NCI-H1417 (cell line): ENCODE data around the gene NDUFC1.
A peak's percentile ranks its signal among the peaks of the same experiment; 100 is the strongest.
"Not testable (repeated sequence)": the region's sequence is repeated elsewhere in the genome, so short reads cannot be mapped to it uniquely, and the experiment has no call there.

Experiments
- DNase-seq, 3 experiments: peaks; one replicate each; lab custom pipeline; 2025; lab: John Stamatoyannopoulos, UW

The NDUFC1 gene

DNA sequence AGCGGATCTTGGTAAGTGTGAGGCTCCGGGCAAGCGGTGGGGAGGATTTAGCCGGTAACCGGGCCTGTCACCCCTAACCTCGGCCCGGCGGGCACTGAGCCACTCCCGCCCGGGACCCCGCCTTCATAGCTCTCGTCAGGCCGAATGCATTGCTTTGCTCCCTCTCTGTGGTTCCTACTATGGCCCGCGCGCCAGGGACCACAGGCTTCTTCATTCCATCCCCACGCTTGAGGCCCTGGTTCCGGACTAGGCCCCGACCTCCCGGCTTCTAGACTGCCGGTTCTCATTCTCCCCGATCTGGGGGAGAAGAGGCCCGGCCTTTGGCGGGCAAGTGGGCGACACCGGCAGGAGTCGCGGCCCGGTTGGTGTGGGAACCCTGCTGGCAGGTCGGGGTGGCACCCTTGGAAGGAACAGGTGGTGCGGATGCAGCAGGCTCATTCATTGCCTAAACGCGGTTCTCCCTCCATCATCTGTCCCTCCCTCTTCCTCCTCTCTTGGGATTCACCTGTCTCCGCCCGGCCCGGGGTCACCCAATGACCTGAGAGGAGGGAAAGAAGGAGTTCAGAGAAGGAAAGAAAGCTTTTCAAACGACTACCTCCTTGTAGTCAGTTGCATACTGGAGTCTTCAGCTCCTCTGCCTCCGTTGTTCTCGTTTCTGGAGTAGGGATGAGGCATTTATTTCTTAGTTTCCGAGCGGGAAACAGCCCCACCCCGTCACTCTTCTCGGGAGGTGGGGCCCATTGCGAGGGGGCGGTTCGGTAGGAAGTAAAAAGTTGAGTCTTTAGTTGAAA lies at the start of gene NDUFC1:
NDUFC1 (minus strand) TSS at position 657 of the 791 bp plus-strand sequence. CDS start 6,679 bp downstream, outside the sequence.
- DNase-seq, result peak; percentile 13 to 81 (median 80)

DNA sequence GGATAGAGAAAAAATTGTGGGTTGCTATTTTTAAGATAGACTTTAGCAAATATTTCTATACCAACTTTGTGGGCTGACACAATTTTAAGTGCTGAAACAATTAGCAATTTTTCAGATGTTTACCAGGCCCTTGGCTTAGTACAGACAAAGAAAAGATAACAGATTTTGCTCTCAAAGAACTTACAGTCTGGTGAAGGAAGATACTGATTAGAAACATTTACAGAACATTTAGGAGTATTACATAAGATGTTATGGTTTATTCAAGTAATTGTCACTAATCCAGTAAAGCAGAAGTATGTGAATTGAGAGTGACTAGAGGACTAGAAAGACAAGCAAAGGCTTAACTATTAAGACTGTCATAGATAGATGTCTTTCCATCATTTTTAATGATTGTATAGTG lies 35.3 kb upstream of the NDUFC1 start:
- no peak for DNase-seq

DNA sequence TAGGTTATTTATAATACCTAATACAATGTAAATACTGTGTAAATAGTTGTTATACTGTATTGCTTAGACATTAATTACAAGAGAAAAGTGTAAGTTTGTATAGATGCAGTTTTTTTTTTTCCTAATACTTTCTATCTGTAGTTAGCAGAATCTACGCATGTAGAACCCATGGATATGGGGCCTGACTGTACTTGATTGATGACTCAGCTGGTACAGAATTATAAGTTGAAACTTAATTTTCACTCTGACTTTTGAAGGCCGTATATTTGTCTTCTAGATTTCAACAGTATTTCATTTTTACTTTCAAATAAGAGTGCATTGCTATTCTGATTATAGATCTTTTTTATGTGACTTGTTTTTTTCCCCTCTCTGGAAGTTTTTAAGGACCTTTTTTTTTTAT lies 30.8 kb upstream of the NDUFC1 start:
- no peak for DNase-seq

DNA sequence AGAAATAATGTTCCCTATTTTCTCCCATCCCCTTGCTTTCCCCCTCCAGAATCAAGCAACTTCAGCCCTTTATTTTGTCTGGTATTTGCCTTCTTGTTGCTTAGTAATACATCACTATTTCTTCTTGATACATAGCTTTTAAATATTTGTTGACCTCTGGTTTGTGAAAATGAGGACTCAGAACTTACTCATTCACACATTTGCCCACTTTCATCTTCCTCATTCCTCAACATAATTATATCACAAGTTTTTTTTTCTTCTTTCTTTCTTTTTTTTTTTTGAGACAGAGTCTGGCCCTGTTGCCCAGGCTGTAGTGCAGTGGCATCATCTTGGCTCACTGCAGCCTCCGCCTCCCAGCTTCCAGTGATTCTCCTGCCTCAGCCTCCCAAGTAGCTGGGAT lies 28.9 kb upstream of the NDUFC1 start:
- DNase-seq, result no peak

DNA sequence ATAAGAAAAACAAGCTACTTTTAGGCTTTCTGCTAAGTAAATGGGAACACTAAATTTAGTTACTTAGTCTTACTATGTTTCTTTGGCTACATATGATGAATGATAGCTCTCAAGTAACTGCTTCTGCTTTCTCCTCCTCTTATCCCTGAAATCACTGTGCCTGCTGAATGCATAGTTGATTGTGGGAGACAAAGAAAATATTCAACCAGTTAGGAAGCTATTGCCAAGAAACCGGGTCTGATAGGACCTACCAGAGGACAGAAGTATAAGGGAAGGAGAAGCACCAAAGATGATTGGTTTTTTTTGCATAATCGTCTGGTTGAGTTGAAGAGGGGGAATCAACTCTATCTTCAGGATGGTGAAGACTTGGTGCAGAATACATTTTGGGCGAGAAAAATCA lies 28.0 kb upstream of the NDUFC1 start:
- no peak for DNase-seq

DNA sequence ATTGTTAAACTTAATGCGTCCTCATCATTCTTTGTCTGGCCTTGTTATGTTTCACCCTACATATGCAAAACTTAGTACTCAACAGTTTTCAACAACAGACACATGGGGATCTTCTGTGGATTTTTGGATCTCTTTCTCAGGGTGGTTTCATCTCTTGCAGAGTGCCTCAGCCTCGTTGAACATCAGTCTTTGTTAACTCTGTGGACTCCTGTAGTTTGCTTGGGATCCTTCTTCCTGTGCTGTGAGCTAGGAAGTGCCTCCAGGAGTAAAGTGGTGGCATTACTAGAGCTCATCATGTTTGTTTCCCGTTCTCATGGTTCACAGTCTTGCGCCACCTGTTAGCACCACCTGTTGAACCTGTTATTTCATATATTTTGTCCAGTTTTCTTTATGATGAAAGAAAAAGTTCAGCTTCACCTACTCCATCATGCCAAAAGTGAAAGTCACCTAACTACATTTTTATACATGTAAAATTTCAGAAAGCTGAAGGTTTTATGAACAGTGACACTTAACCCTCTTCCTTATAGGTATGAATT lies 27.5 kb upstream of the NDUFC1 start:
- no peak for DNase-seq

DNA sequence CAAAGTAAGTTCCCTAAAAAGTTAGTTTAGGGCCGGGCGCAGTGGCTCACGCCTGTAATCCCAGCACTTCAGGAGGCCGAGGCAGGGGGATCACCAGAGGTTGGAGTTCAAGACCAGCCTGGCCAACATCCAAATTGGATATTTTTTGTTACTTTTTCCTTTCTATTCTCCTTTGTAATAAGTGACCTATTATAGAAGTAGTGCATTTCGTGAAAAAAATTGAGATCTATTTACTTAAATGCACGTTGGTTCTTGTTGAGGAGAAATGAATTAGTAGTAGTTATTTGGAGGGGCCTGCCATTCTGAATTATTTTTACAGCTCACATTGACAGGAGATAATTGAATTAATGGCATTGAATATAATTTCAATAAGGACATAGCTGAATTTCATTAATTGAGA lies 22.3 kb upstream of the NDUFC1 start:
- no peak for DNase-seq

DNA sequence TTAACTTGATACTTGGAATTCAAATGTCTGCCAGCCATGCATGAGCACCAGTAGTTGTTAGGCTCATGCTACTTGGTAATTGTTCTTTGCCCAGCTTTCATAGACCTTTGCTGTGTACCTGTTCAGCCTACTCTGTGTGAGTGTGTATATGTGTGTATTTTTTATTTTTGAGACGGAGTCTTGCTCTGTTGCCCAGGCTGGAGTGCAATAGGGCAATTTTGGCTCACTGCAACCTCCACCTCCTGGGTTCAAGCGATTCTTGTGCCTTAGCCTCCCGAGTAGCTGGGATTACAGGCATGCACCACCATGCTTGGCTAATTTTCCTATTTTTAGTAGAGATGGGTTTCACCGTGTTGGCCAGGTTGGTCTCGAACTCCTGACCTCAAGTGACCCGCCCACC lies 20.3 kb upstream of the NDUFC1 start:
- not testable (repeated sequence) for DNase-seq

DNA sequence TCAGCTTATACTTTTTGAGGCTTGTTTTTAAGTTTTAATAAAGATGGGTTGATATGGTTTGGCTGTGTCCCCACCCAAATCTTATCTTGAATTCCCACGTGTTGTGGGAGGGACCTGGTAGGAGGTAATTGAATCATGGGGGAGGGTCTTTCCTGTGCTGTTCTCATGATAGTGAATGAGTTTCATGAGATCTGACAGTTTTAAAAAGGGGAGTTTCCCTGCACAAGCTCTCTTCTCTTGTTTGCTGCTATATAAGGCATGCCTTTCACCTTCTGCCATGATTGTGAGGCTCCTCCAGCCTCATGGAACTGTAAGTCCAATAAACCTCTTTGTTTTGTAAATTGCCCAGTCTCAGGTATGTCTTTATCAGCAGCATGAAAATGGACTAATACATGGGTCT lies 19.8 kb upstream of the NDUFC1 start:
- DNase-seq, result not testable (repeated sequence)

DNA sequence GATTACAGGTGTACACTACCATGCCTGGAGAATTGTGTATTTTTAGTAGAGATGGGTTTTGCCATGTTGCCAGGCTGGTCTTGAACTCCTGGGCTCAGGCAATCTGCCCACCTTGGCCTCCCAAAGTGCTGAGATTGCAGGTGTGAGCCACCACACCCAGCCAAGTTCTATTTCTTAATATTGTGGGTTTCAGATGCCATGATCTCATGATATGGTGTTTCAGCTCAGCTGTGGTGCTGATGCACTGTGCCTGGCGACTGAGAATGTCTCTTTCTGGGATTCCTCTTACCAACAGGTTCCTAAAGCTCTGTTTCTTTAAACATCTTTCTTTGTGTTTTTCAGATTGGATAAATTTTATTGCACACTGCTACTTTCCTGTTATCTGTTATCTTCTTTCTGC lies 17.3 kb upstream of the NDUFC1 start:
- no peak for DNase-seq

DNA sequence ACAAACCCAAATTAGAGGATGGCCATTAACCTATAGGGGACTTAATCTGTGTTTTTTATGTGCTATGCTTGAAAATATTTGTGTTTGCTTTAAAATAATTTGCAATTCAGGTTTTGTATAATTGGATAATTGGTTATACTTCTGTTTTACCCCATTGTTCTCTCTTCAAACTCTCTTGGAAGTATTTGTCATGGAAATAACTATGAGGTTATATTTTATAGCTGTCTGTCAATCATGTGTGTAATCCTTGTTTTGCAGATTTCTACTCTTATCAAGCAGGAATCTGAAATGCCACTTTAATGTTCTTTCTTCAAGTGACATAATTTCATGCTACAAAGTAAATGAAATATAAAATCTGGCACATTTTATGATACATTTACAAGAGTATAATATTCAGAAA lies 15.4 kb upstream of the NDUFC1 start:
- DNase-seq, result no peak

DNA sequence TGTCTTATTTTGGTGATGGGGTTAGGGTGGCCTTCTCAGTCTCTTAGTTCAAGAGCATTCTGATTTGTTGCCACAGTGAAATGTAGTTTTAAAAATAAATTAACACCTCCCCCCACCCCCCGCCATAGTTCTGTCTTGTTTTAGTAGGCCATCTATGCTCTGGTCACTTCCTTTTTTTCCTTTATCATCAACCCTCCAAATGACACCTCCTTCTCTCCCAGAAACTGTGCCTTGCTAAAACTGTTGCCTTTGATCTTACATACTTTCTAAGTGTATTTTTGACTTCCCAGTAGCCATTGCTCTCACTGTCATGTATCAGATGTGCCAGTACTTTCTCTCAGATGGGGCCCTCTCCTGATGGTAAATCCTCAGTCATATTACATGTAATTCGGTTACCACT lies 14.5 kb upstream of the NDUFC1 start:
- no peak for DNase-seq

DNA sequence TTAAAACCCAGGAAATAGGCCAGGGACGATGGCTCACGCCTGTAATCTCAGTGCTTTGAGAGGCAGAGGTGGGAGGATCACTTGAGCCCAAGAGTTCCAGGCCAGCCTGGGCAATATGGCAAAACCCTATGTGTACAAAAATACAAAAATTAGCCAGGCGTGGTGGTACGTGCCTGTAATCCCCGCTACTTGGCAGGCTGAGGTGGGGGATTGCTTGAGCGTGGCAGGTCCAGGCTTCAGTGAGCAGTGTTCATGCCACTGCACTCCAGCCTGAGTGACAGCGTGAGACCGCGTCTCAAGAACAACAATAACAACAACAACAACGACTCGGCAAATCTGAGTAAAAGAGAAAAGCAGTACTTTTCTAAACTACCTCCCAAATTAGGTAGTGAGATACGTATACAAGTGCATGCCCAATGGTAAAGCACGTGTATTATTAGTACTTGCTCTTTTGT lies 13.0 kb upstream of the NDUFC1 start:
- DNase-seq, result no peak

DNA sequence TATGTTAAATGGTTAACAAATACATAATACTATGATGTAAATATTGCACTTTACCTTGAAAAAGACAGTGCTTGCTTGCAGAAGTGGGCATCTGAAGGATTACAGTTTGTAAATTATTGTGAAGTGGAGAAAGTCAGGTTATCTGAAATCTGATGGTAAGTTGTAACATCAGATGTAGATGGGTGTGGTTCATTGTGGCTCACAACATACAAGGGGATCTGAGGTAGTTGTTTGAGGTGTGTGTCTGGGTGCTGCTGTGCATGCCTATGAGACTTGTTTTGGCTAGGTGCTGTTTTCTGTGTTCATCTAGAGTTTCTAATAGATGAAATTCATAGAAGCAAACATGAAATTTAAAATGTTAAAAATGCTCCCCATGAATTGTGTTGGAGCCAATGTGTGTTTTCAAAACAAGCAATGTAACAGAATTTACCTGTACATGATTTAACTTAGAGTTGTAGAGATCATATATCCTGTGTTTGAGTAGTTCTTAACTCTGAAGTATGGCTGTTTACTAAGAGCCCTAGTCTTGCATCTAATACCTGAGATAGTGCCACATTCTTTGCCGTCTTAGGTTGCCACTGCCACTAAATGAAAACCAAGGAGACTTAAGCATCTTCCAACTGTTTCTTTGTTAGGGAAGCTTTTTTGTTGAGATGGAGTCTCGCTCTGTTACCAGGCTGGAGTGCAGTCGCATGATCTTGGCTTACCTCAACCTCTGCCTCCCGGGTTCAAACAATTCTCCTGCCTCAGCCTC lies 11.9 kb upstream of the NDUFC1 start:
- DNase-seq, result no peak

DNA sequence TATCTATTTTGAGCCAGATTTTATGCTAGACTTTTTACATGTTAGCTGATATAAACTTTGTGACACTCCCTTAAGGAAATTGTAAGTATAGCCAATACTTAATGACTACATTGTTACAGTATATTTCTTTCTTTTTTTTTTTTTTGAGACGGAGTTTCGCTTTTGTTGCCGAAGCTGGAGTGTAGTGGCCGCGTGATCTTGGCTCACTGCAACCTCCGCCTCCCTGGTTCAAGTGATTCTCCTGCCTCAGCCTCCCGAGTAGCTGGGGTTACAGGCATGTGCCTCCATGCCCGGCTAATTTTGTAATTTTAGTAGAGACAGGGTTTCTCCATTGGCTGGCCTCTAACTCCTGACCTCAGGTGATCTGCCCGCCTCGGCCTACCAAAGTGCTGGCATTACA lies 11.1 kb upstream of the NDUFC1 start:
- DNase-seq, result not testable (repeated sequence)

DNA sequence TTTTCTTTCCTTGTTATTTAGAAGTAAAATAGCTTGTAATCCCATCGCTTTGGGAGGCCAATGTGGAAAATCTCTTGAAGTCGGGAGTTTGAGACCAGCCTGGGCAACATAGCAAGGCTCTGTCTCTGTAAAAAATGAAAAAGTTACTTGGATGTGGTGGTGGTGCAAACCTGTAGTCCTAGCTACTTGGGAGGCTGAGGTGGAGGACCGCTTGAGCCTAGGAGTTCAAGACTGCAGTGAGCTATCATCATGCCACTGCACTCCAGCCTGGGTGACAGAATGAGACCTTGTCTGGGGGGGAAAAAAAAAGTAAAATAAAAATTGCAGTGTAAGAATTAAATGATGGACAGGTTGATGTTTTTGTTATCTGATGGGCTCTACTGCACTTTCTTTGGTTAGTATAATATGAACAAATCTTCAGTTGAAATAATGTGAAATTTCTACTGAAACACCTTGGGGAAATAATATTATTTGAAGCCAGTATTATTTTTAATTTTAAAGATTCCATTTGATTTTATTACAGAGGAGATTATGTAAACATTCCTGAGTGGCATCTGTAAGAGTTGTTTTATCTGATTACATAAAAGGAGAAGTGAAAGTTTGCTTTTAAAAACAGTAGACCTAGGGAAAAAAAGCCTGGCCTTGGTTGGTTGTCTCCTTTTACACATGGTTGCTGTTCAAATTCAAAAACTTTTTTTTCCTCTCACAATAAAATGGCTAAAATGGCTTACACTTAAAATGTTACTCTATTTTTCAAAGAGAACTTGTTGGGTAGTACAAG lies 10.5 kb upstream of the NDUFC1 start:
- no peak for DNase-seq

DNA sequence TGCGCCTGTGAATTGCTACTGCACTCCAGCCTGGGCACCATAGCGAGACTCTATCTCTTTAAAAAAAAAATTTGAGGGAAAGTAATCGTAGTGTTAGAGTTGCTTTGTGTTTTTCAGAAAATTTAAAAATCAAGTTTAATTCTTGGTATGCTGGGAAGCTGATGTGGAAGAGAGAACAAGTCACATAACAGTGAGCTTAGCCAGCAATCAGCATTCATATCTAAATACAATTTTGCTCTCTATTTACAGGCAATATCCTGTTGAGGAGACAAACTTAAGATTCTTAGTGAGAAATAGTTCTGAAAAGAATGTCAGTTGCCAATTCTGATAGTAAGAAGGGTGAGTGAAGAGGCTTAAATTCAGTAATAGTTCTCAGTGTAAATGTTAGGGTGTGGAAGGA lies 9.6 kb upstream of the NDUFC1 start:
- no peak for DNase-seq

DNA sequence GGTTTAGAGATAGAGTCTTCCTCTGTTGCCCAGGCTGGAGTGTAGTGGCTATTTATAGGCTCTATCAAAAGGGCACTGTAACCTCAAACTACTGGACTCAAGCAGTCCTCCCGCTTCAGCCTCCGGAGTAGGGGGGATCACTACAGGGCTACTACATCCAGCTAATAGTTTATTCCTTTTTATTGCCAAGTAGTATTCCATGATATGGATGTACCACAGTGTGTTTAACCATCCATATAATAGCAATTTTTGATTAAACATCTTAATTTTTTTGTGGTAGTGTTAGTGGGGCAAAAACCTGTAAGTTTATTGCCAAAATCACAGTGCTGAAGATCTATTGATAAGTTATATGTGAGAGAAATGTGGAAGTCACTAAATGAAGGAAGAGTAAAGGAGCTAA lies 2.6 kb upstream of the NDUFC1 start:
- no peak for DNase-seq

DNA sequence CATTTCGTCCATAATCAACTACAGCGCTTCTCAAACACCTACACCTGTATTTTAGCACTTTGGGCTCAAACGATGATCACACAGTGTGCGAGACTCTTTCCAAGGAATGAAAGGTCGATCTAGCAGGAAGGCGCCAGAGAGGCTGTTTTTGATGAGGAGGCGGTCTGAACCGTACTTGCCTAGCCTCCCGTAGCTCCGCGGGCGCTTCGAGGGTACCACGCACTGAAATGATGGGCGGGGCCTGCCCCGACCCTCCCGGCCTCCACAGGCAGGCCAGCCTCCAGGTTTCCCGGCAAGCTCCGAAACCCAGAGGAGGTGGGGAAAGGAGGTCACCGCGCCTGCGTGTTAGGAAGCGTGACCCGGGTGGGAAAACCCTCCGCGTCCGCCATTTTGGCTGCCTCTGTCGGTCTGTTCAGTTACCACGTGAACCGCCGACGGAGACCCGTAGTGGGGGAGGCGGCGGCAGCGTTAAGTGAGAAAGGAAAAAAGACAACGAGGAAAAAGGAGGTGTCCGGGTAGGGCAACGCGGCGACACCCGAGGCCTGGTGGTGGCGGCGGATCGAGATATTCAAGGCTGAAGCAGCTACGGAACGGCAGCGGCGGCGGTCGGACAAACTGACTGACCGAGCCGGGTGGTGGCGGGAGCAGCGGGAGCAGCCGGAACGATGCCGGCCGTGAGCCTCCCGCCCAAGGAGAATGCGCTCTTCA lies 1.0 kb downstream of the NDUFC1 start, which contains the start of gene NAA15:
NAA15 (plus strand) TSS at position 393 of the 708 bp plus-strand sequence; CDS start at position 666, 273 bp downstream.
- peak; percentile 93 to 99 (median 98) for DNase-seq

DNA sequence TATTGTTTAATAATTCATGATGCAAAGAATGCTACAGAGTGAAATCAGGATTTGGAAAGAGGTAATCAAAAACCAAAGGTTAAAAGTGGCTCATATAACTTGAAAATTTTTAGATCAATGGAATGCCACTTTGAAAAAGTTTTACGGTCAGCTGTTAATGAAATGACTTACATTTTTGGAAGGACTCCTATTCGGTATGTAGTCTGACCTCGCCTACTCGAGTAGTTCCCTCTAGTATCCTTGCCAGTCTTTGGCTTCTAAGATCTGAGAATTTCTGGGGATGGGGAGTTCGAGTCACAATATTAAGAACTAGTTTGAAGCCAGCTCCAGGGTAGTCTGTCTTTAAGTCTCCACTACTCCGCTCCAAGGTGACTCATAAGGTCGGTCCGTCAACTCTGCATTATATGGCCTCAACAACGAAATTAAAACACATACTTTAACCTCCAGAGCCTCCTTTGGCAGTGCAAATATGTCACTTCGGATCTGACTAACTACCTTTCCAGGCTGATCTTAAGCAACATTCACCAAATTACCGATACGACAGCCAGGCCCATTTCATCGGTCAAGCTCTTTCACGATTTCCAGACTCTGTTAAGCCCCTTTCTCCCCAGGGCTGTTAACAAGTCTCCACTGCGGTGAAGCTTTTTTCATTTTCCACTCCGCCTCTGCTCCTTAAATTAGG lies 1.7 kb downstream of the NDUFC1 start:
- DNase-seq, result no peak

DNA sequence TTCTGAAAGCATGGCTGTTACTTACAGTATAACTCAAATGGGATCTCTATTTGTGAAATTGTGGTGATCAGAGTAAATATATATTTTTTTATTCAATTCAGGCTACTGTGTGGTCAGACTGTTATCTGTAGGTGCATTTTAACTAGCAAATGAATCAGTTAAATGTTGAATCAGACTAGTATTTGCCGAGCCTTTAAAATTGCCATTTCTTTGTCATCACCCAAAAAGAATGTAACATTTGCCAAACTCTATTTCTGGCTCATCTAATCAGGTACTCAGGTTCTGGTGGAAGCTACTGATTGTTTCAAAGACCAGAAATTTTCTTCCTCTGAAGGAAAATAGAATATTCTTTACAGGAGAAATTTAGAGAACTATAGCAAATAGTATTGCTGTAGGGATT lies 2.7 kb downstream of the NDUFC1 start:
- no peak for DNase-seq
